HepG2 (cell line): ENCODE results near the gene RPS27A. TPM values are rescaled to one million over a fixed set of nuclear protein-coding genes. Genes with fewer than 3 reads are reported as not detected.
A peak's percentile ranks its signal among the peaks of the same experiment; 100 is the strongest.

Experiments
- CBX1 ChIP-seq: IDR thresholded peaks from one replicate; pipeline ENCODE4 v1.6.1; 2016; ENCODE audit warnings: antibody characterized with exemption, low read depth
- GLMP ChIP-seq: sonication (generic); formaldehyde crosslinking; IDR thresholded peaks from 2 replicates; pipeline ENCODE4 v1.9.0; 2021; ENCODE audit warnings: missing genetic modification reagents, mild to moderate bottlenecking, borderline replicate concordance
- NFYB ChIP-seq: sonication (generic); formaldehyde crosslinking; IDR thresholded peaks from 2 replicates; pipeline ENCODE4 v1.4.0; 2020; ENCODE audit warnings: missing genetic modification reagents
- POGZ ChIP-seq: sonication (generic); formaldehyde crosslinking; IDR thresholded peaks from 2 replicates; pipeline ENCODE4 v1.4.0; 2020; ENCODE audit warnings: mild to moderate bottlenecking, missing genetic modification reagents
- SAFB2 ChIP-seq: sonication (generic); formaldehyde crosslinking; IDR thresholded peaks from 2 replicates; pipeline ENCODE4 v1.5.1; 2020; ENCODE audit warnings: missing genetic modification reagents, low read depth, mild to moderate bottlenecking, borderline replicate concordance
- TBX2 ChIP-seq: sonication (generic); formaldehyde crosslinking; IDR thresholded peaks from 2 replicates; pipeline ENCODE4 v1.5.0; 2020; ENCODE audit warnings: missing genetic modification reagents, mild to moderate bottlenecking, borderline replicate concordance
- THAP7 ChIP-seq: sonication (generic); formaldehyde crosslinking; IDR thresholded peaks from 2 replicates; pipeline ENCODE4 v1.8.1; 2023; ENCODE audit warnings: mild to moderate bottlenecking, missing genetic modification reagents
- ZNF574 ChIP-seq: sonication (generic); formaldehyde crosslinking; IDR thresholded peaks from 2 replicates; pipeline ENCODE4 v1.4.0; 2020; ENCODE audit warnings: missing genetic modification reagents
- ZNF652 ChIP-seq: IDR thresholded peaks from 2 replicates; pipeline ENCODE4 v1.6.1; 2016; ENCODE audit warnings: low read depth, borderline replicate concordance
- ZSCAN21 ChIP-seq: sonication (generic); formaldehyde crosslinking; IDR thresholded peaks from 2 replicates; pipeline ENCODE4 v1.8.0; 2022; ENCODE audit warnings: mild to moderate bottlenecking, missing genetic modification reagents, moderate library complexity, borderline replicate concordance
- ZZZ3 ChIP-seq: sonication (generic); formaldehyde crosslinking; IDR thresholded peaks from 2 replicates; pipeline ENCODE4 v1.4.0; 2020; ENCODE audit warnings: missing genetic modification reagents, mild to moderate bottlenecking, borderline replicate concordance
- polyA plus RNA-seq, 8 experiments: library from polyadenylated mRNA; depleted of rRNA in 3 of 8; stranded (reverse) in 7 of 8; unstranded in 1 of 8; fragments of >200 nt; fragmentation: Illumina TruSeq in 4 of 8; extraction: Trizol in 4 of 8; gene quantifications; 2 replicates each; pipeline versions ENCODE4 v1.2.1 to v1.2.3, GENCODE V29; 2011 to 2016; ENCODE audit warnings: low read depth in 4 of 8, missing spikeins in 1 of 8, mixed read lengths in 1 of 8; ENCODE audit not compliant: insufficient read depth in 1 of 8
- total RNA-seq, 5 experiments: library from RNA; depleted of rRNA; stranded (reverse); fragments of >200 nt; fragmentation: Illumina TruSeq; extraction: Trizol; gene quantifications; 2 replicates each; pipeline ENCODE4 v1.2.3, GENCODE V29; 2016; ENCODE audit warnings: low read depth in 1 of 5
- TF ChIP-seq, protein P1 (sequence below): IDR thresholded peaks from 2 replicates; pipeline ENCODE4 v1.6.1; 2018; ENCODE audit warnings: missing genetic modification reagents, mild to moderate bottlenecking, missing compliant biosample characterization
- TF ChIP-seq, protein P2 (sequence below): sonication (generic); formaldehyde crosslinking; IDR thresholded peaks from 2 replicates; pipeline ENCODE4 v1.8.0; 2022; ENCODE audit warnings: mild to moderate bottlenecking, missing genetic modification reagents; ENCODE audit not compliant: insufficient replicate concordance
- TF ChIP-seq, protein P3 (sequence below): sonication (generic); formaldehyde crosslinking; IDR thresholded peaks from 2 replicates; pipeline ENCODE4 v1.4.0; 2020; ENCODE audit warnings: missing genetic modification reagents

RPS27A gene
- total and polyA plus RNA-seq, 2 of the 13 experiments (the other 11 are each of a cell fraction or from before 2014, with no cell fraction given): 2,779 to 3,269 TPM

DNA sequence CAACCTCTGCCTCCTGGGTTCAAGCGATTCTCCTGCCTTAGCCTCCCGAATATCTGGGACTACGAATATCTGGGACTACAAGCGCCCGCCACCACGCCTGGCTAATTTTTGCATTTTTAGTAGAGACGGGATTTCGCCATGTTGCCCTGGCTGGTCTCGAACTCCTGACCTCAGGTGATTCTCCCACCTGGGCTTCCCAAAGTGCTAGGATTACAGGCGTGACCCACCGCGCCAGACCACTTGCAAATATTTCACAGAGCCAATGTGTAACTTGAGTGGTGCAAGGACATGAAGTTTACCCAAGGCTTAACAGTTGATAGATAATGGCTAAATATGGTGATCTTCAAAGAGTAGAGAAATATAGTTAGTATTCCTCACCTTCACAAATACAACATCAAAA lies 50.6 kb downstream of the RPS27A start (continued):
- TF ChIP-seq, protein P1, sequence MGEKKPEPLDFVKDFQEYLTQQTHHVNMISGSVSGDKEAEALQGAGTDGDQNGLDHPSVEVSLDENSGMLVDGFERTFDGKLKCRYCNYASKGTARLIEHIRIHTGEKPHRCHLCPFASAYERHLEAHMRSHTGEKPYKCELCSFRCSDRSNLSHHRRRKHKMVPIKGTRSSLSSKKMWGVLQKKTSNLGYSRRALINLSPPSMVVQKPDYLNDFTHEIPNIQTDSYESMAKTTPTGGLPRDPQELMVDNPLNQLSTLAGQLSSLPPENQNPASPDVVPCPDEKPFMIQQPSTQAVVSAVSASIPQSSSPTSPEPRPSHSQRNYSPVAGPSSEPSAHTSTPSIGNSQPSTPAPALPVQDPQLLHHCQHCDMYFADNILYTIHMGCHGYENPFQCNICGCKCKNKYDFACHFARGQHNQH: no peak
- TF ChIP-seq ZNF652 (CRISPR knock-in tag) (no peak), CBX1 (no peak), TBX2 (no peak), SAFB2 (no peak), ZSCAN21 (no peak), THAP7 (CRISPR knock-in tag) (no peak), ZNF574 (CRISPR knock-in tag) (no peak), NFYB (CRISPR knock-in tag) (no peak), ZZZ3 (CRISPR knock-in tag) (no peak), GLMP (CRISPR knock-in tag) (no peak), POGZ (CRISPR knock-in tag) (0 out of 2 replicates have a peak, but pooled peaks have one; percentile 6)
- TF ChIP-seq, protein P2, sequence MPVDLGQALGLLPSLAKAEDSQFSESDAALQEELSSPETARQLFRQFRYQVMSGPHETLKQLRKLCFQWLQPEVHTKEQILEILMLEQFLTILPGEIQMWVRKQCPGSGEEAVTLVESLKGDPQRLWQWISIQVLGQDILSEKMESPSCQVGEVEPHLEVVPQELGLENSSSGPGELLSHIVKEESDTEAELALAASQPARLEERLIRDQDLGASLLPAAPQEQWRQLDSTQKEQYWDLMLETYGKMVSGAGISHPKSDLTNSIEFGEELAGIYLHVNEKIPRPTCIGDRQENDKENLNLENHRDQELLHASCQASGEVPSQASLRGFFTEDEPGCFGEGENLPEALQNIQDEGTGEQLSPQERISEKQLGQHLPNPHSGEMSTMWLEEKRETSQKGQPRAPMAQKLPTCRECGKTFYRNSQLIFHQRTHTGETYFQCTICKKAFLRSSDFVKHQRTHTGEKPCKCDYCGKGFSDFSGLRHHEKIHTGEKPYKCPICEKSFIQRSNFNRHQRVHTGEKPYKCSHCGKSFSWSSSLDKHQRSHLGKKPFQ (CRISPR knock-in tag): no peak
- TF ChIP-seq, protein P3, sequence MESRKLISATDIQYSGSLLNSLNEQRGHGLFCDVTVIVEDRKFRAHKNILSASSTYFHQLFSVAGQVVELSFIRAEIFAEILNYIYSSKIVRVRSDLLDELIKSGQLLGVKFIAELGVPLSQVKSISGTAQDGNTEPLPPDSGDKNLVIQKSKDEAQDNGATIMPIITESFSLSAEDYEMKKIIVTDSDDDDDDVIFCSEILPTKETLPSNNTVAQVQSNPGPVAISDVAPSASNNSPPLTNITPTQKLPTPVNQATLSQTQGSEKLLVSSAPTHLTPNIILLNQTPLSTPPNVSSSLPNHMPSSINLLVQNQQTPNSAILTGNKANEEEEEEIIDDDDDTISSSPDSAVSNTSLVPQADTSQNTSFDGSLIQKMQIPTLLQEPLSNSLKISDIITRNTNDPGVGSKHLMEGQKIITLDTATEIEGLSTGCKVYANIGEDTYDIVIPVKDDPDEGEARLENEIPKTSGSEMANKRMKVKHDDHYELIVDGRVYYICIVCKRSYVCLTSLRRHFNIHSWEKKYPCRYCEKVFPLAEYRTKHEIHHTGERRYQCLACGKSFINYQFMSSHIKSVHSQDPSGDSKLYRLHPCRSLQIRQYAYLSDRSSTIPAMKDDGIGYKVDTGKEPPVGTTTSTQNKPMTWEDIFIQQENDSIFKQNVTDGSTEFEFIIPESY (CRISPR knock-in tag): peak; percentile 68; the same call in 1 of the 2 replicates
